Measurements from ENCODE around the gene TMEM132A. TPM values are rescaled to one million over a fixed set of nuclear protein-coding genes. Genes with fewer than 3 reads are reported as not detected.
A peak's percentile ranks its signal among the peaks of the same experiment; 100 is the strongest.
"Not testable (repeated sequence)": the region's sequence is repeated elsewhere in the genome, so short reads cannot be mapped to it uniquely, and the experiment has no call there.

The TMEM132A gene
- total RNA-seq, 3 donors from 2014 or later, result 3.9 to 11.8 (median 8.5) TPM

DNA sequence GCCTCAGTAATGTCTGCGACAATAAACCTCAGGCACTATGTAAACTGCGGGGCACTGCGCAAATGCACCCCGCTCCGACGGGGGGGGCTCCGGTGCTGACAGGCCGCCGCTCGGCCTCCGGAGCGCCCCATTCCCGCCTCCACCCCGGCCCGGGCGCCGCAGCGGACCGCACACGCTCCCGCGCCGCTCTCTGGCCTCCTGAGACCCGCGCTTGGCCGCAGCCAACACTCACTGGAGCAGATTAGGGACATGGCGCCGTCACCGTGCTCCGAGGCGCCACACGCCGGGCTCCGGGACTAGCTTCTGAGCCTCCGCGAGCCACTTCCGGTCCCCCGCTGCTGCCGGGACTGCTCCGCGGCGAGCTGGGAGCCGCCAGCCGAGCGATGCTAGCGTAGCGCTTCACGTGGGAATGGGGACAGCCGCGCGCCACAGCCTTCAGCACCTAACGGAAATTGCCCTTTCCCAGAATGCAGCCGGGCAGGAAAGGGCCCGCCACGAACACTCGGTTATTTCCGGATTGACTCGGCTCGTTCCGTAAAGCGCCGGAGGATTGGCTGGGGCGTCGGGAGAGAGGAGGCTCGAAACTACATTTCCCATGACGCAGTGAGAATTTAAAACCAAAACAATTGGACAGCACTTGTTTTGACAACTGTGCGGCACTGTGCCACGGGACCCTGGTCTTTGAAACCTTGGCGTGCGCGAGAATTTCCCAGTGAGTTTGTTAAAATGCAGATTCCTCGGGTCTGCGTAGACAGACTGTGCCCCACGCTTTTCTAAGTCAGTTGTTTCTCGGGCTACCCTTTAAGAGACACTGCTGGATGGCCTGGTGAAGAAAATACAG, 17.9 kb upstream of the TMEM132A start, which contains the start of gene PRPF19:
PRPF19 (minus strand) TSS at position 454 of the 841 bp plus-strand sequence; CDS start at position 251, 203 bp downstream.
- DNase-seq, result peak; percentile 96 to 100 (median 99)
- H3K4me3 ChIP-seq, result peak within 1 kb of the TSS; percentile 71
- ATAC-seq, result peak; percentile 96
- TF ChIP-seq, protein P1, sequence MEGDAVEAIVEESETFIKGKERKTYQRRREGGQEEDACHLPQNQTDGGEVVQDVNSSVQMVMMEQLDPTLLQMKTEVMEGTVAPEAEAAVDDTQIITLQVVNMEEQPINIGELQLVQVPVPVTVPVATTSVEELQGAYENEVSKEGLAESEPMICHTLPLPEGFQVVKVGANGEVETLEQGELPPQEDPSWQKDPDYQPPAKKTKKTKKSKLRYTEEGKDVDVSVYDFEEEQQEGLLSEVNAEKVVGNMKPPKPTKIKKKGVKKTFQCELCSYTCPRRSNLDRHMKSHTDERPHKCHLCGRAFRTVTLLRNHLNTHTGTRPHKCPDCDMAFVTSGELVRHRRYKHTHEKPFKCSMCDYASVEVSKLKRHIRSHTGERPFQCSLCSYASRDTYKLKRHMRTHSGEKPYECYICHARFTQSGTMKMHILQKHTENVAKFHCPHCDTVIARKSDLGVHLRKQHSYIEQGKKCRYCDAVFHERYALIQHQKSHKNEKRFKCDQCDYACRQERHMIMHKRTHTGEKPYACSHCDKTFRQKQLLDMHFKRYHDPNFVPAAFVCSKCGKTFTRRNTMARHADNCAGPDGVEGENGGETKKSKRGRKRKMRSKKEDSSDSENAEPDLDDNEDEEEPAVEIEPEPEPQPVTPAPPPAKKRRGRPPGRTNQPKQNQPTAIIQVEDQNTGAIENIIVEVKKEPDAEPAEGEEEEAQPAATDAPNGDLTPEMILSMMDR (IDR thresholded peaks at IDR 0.05), result no peak
- H3K9me3 ChIP-seq, result no peaks in the 10 kb centered on the region
- H3K4me1 ChIP-seq (ENCODE audit: low read depth), result peaks cover 19% of the 10 kb centered on the region
- no peaks in the 10 kb centered on the region for H3K36me3 ChIP-seq (ENCODE audit: low read depth)
- intact Hi-C loops (cut with DNase I, micrococcal nuclease), result no loop called here

DNA sequence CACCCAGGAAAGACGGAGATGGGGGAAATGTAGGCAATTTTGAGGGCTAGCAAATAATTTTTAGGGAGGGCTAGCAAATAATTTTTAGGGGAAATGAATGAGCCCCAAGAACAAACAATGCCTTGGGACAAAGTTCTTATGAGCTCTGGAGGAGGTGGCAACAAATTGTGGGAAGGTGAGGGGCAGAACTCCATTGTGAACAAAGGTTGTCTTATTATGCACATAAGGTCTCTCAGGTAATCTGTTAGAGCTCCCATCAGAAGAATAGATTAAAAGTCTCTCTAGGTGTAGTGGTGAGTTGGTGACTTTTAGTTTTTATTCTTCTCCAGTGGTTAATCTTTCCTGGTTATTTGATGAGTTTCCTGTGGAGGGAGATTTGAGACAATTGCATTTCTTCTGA, 15.5 kb upstream of the TMEM132A start:
- no peaks in the 10 kb centered on the region for H3K9me3 ChIP-seq
- peaks cover 20% of the 10 kb centered on the region for H3K4me1 ChIP-seq (ENCODE audit: low read depth)
- no peak overlapping the region for H3K4me3 ChIP-seq
- intact Hi-C loops (cut with DNase I, micrococcal nuclease), result no loop called here
- DNase-seq (no peak), ATAC-seq (no peak)
- TF ChIP-seq, protein P1 (IDR thresholded peaks at IDR 0.05), result no peak
- no peaks in the 10 kb centered on the region for H3K36me3 ChIP-seq (ENCODE audit: low read depth)

DNA sequence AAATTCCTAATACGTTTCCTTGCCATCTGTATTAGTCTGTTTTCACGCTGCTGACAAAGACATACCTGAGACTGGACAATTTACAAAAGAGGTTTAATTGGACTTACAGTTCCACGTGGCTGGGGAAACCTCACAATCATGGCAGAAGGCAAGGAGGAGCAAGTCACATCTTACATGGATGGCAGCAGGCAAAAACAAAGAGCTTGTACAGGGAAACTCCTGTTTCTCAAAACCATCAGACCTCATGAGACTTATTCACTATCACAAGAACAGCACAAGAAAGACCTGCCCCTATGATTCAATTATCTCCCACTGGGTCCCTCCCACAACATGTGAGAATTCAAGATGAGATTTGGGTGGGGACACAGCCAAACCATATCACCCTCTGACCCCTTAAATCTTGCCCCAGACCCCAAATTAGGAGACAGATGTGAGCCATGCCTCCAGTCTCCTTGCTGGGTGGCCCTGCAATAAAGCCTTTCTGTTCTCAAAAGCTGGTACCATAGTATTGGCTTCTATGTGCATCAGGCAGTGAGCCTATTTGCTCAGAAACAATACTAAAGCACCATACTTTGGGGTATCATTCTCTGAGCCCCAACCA, 14.5 kb upstream of the TMEM132A start:
- intact Hi-C loops (cut with DNase I, micrococcal nuclease); ATAC-seq; H3K36me3 ChIP-seq (ENCODE audit: low read depth); H3K4me3 ChIP-seq; DNase-seq; H3K9me3 ChIP-seq: not testable (repeated sequence)
- H3K4me1 ChIP-seq (ENCODE audit: low read depth), result peaks cover 12% of the 10 kb centered on the region

DNA sequence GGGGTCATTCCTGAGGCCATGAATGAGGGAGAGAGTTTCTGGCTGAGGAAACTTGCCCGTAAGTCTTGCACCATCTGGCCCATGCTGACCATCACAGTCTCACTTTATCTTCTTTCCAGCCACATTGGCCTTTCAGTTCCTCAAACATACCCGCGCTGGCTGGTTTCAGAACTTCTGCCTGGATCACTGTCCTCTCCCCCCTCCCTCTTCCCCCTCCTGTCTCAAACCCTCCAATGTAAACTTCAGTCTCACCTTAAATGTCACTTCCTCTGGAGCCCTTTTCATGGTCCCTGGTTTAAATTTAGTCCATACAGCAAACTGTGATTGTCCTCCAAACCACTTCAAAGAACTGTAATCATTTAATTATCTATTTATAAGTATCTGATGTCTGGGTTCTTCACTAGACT, 14.0 kb upstream of the TMEM132A start:
- ATAC-seq (no peak), DNase-seq (peak in 1 of 3 donors; percentile 56)
- Histone ChIP-seq H3K36me3 (ENCODE audit: low read depth) (no peaks in the 10 kb centered on the region), H3K9me3 (no peaks in the 10 kb centered on the region), H3K4me1 (ENCODE audit: low read depth) (peaks cover 10% of the 10 kb centered on the region), H3K4me3 (no peak overlapping the region)
- intact Hi-C loops (cut with DNase I, micrococcal nuclease), result no loop called here
- TF ChIP-seq, protein P1 (IDR thresholded peaks at IDR 0.05), result no peak

DNA sequence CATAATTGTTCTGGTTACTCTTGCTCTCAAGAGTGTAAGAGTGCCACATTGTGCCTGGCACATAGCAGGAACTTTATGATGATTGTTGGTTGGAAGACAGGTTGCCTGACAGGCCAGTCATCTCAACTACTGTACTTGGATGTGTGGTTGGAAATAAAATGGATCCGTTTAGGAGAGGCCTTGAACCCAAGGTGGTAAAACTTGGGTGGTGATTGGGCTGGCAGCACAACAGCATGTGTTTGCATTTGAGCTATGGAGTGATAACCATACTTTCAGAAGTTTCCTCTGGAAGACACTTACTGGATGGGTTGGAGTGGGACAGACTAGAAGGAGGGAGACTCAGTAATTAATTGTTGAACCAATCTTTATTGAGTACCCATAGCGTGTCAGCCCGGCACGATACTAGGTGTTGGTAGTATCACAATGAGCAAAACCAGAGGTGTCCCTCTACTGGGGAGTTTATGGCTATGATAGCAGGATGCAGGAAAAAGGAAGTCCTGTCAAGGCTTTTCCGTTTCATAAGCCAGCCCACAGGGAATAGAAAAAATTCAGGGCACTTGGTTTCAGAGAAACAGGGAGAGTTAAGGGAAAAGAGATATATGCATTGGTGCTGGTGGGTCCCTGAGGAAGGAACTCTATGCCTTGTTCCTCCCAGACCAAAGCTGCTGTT, 13.4 kb upstream of the TMEM132A start:
- H3K4me1 ChIP-seq (ENCODE audit: low read depth), result peaks cover 12% of the 10 kb centered on the region
- no peak overlapping the region for H3K4me3 ChIP-seq
- ATAC-seq (no peak), DNase-seq (no peak)
- no peaks in the 10 kb centered on the region for H3K9me3 ChIP-seq
- no peaks in the 10 kb centered on the region for H3K36me3 ChIP-seq (ENCODE audit: low read depth)
- TF ChIP-seq, protein P1 (IDR thresholded peaks at IDR 0.05), result no peak
- intact Hi-C loops (cut with DNase I, micrococcal nuclease), result no loop called here
